Urothelium cell line (cell line): ENCODE data around the gene ZNF773.
"Not testable (repeated sequence)": the region's sequence is repeated elsewhere in the genome, so short reads cannot be mapped to it uniquely, and the experiment has no call there.

Experiments
- DNase-seq: peaks from one replicate; pipeline ENCODE4 v3.0.0; 2011; ENCODE audit warnings: low spot score, mixed read lengths
- FAIRE-seq: peaks from 2 replicates; lab custom pipeline; 2011; peaks lifted over from hg19 to GRCh38; lab: Jason Lieb, UNC

The ZNF773 gene

GRCh38 chr19:57499680-57500395 is at the start of gene ZNF773:
Gene ZNF773, plus strand, starts transcription at chr19:57499938. Its CDS starts 143 bp downstream, at chr19:57500081.
- peak; percentile 97 for FAIRE-seq

GRCh38 chr19:57452307-57452706 is 47.4 kb upstream of the ZNF773 start:
- FAIRE-seq (no peak), DNase-seq (no peak)

More at GRCh38 chr19:57499680-57500395, at the start of gene ZNF773:
- DNase-seq, result peak; percentile 95

GRCh38 chr19:57465680-57466381 is 33.9 kb upstream of the ZNF773 start:
- FAIRE-seq, result no peak

GRCh38 chr19:57466489-57466888 is 33.2 kb upstream of the ZNF773 start:
- FAIRE-seq (no peak), DNase-seq (no peak)

More at GRCh38 chr19:57465680-57466381, 33.9 kb upstream of the ZNF773 start:
- DNase-seq, result peak; percentile 17

GRCh38 chr19:57473646-57474045 is 26.1 kb upstream of the ZNF773 start:
- FAIRE-seq, result no peak

GRCh38 chr19:57477191-57478008 is 22.3 kb upstream of the ZNF773 start, which contains the start of gene ZNF772:
Gene ZNF772, minus strand, starts transcription at chr19:57477566. Its CDS starts 257 bp downstream, at chr19:57477309.
- DNase-seq (peak; percentile 93), FAIRE-seq (peak; percentile 75)

More at GRCh38 chr19:57473646-57474045, 26.1 kb upstream of the ZNF773 start:
- no peak for DNase-seq

- peak; percentile 76 for FAIRE-seq
- DNase-seq, result peak; percentile 91
Observed at GRCh38 chr19:57487477-57488298, 12.1 kb upstream of the ZNF773 start, which contains the start of gene ZNF419. Gene ZNF419, plus strand, starts transcription at chr19:57487750. Its CDS starts 201 bp downstream, at chr19:57487951.

GRCh38 chr19:57488299-57488644 is 11.5 kb upstream of the ZNF773 start:
- not testable (repeated sequence) for FAIRE-seq, DNase-seq

- DNase-seq, FAIRE-seq: not testable (repeated sequence)
Observed at GRCh38 chr19:57499332-57499679, 432 bp upstream of the ZNF773 start.

- not testable (repeated sequence) for DNase-seq, FAIRE-seq
Observed at GRCh38 chr19:57500400-57500799, 662 bp downstream of the ZNF773 start.

- FAIRE-seq, result no peak
- no peak for DNase-seq
Observed at GRCh38 chr19:57506163-57506562, 6.4 kb downstream of the ZNF773 start.

GRCh38 chr19:57511484-57511883 is 11.7 kb downstream of the ZNF773 start:
- DNase-seq, result no peak
- FAIRE-seq, result no peak

GRCh38 chr19:57512845-57513244 is 13.1 kb downstream of the ZNF773 start:
- FAIRE-seq (no peak), DNase-seq (no peak)

GRCh38 chr19:57515255-57515654 is 15.5 kb downstream of the ZNF773 start:
- FAIRE-seq (no peak), DNase-seq (no peak)

- not testable (repeated sequence) for DNase-seq, FAIRE-seq
Observed at GRCh38 chr19:57518021-57518420, 18.3 kb downstream of the ZNF773 start.

- FAIRE-seq (peak; percentile 96), DNase-seq (peak; percentile 95)
Observed at GRCh38 chr19:57527136-57527881, 27.6 kb downstream of the ZNF773 start, which contains the start of gene ZNF549. Gene ZNF549, plus strand, starts transcription at chr19:57527356. Its CDS starts 218 bp downstream, at chr19:57527574.

- DNase-seq (no peak), FAIRE-seq (no peak)
Observed at GRCh38 chr19:57537953-57538547, 38.3 kb downstream of the ZNF773 start.

- DNase-seq (no peak), FAIRE-seq (no peak)
Observed at GRCh38 chr19:57546513-57546912, 46.8 kb downstream of the ZNF773 start.

- DNase-seq, result no peak
- no peak for FAIRE-seq
Observed at GRCh38 chr19:57552432-57552831, 52.7 kb downstream of the ZNF773 start.
